Mesenchymal stem cell (in vitro differentiated cells and primary cell): ENCODE results near the gene PARD3B.

ENCODE experiments used
- DNase-seq: peaks from one replicate; pipeline ENCODE4 v3.0.0-alpha.2; 2013
- H2AFZ ChIP-seq: one replicate; pipeline ENCODE4 v1.6.1; 2013; ENCODE audit warnings: low read depth, mild to moderate bottlenecking, control low read depth, inconsistent platforms, low read length, moderate library complexity
- H2AK5ac ChIP-seq: 2 replicates; pipeline ENCODE4 v1.6.1; 2013; ENCODE audit warnings: low read length, moderate library complexity, mild to moderate bottlenecking, inconsistent platforms; ENCODE audit not compliant: severe bottlenecking
- H2BK120ac ChIP-seq: one replicate; pipeline ENCODE4 v1.6.1; 2013; ENCODE audit warnings: low read depth, mild to moderate bottlenecking, inconsistent platforms, low read length, moderate library complexity
- H2BK12ac ChIP-seq, 2 experiments: one replicate each; pipeline ENCODE4 v1.6.1; 2013; ENCODE audit warnings: inconsistent platforms in 2 of 2, low read length in 2 of 2, mild to moderate bottlenecking in 2 of 2, moderate library complexity in 2 of 2, control low read depth in 1 of 2
- H2BK15ac ChIP-seq: one replicate; pipeline ENCODE4 v1.6.1; 2013; ENCODE audit warnings: mild to moderate bottlenecking, low read depth, inconsistent platforms; ENCODE audit not compliant: poor library complexity, severe bottlenecking
- H2BK5ac ChIP-seq: 2 replicates; pipeline ENCODE4 v1.6.1; 2013; ENCODE audit warnings: low read depth, mild to moderate bottlenecking, low read length, control low read depth, inconsistent platforms; ENCODE audit not compliant: poor library complexity, severe bottlenecking
- H3K14ac ChIP-seq, 2 experiments: one replicate each; pipeline ENCODE4 v1.6.1; 2013; ENCODE audit warnings: inconsistent platforms in 2 of 2, low read length in 2 of 2, control low read depth in 1 of 2, mild to moderate bottlenecking in 1 of 2, moderate library complexity in 1 of 2
- H3K18ac ChIP-seq, 2 experiments: one replicate each; pipeline ENCODE4 v1.6.1; 2013; ENCODE audit warnings: inconsistent platforms in 2 of 2, low read length in 2 of 2, control low read depth in 1 of 2, low read depth in 1 of 2, mild to moderate bottlenecking in 1 of 2
- H3K23ac ChIP-seq, 2 experiments: one replicate each; pipeline ENCODE4 v1.6.1; 2013; ENCODE audit warnings: inconsistent platforms in 2 of 2, low read length in 2 of 2, mild to moderate bottlenecking in 2 of 2, moderate library complexity in 2 of 2, control low read depth in 1 of 2
- H3K27ac ChIP-seq: 2 replicates; pipeline ENCODE4 v1.5.1; 2013; ENCODE audit warnings: mild to moderate bottlenecking, moderate library complexity, low read length, control low read depth, inconsistent platforms; ENCODE audit not compliant: poor library complexity, severe bottlenecking
- H3K27me3 ChIP-seq, 2 experiments: 2 replicates each; pipeline versions ENCODE4 v1.6.1 to v1.7.0; 2013; ENCODE audit warnings: low read length in 2 of 2, mild to moderate bottlenecking in 2 of 2, moderate library complexity in 2 of 2, control low read depth in 1 of 2, inconsistent platforms in 1 of 2; ENCODE audit not compliant: control insufficient read depth in 1 of 2, insufficient read depth in 1 of 2
- H3K36me3 ChIP-seq, 2 experiments: 2 replicates each; pipeline versions ENCODE4 v1.6.1 to v1.7.0; 2013; ENCODE audit warnings: low read length in 2 of 2, control low read depth in 1 of 2, inconsistent platforms in 1 of 2, low read depth in 1 of 2, mild to moderate bottlenecking in 1 of 2; ENCODE audit not compliant: insufficient read depth in 2 of 2, control insufficient read depth in 1 of 2
- H3K4ac ChIP-seq, 2 experiments: one replicate each; pipeline ENCODE4 v1.6.1; 2013; ENCODE audit warnings: inconsistent platforms in 2 of 2, low read length in 2 of 2, mild to moderate bottlenecking in 2 of 2, moderate library complexity in 2 of 2, control low read depth in 1 of 2, low read depth in 1 of 2
- H3K4me1 ChIP-seq: 2 replicates; pipeline ENCODE4 v1.6.1; 2013; ENCODE audit warnings: low read depth, low read length, control low read depth; ENCODE audit not compliant: control insufficient read depth, insufficient read depth
- H3K4me2 ChIP-seq: 2 replicates; pipeline ENCODE4 v1.6.1; 2013; ENCODE audit warnings: low read length, mild to moderate bottlenecking, inconsistent platforms; ENCODE audit not compliant: poor library complexity, severe bottlenecking
- H3K4me3 ChIP-seq, 2 experiments: 2 replicates each; pipeline versions ENCODE4 v1.5.1 to v1.7.0; 2013; ENCODE audit warnings: low read length in 2 of 2, mild to moderate bottlenecking in 2 of 2, control low read depth in 1 of 2, low read depth in 1 of 2; ENCODE audit not compliant: insufficient read depth in 1 of 2
- H3K79me1 ChIP-seq: replicated peaks from 2 replicates; pipeline ENCODE4 v1.6.1; 2013; ENCODE audit warnings: mild to moderate bottlenecking, control low read depth, low read length, inconsistent platforms; ENCODE audit not compliant: poor library complexity, severe bottlenecking
- H3K9ac ChIP-seq: 2 replicates; pipeline ENCODE4 v1.7.0; 2013; ENCODE audit warnings: mild to moderate bottlenecking, low read length, moderate library complexity
- H3K9me3 ChIP-seq: 2 replicates; pipeline ENCODE4 v1.7.0; 2013; ENCODE audit warnings: mild to moderate bottlenecking, low read length; ENCODE audit not compliant: control insufficient read depth
- H4K8ac ChIP-seq: one replicate; pipeline ENCODE4 v1.6.1; 2013; ENCODE audit warnings: inconsistent platforms, mild to moderate bottlenecking, low read length, moderate library complexity
- H4K91ac ChIP-seq: one replicate; pipeline ENCODE4 v1.6.1; 2013; ENCODE audit warnings: mild to moderate bottlenecking, low read length, inconsistent platforms
- WGBS: methylation state at CpG from one replicate; pipeline ENCODE4 v1.1.7; 2013; ENCODE audit warnings: mixed read lengths; 5-methylcytosine and 5-hydroxymethylcytosine counted together

PARD3B gene

GRCh38 chr2:205531489-205532148, 986.3 kb downstream of the PARD3B start:
- Histone ChIP-seq H4K91ac (no peak overlapping the region), H3K36me3 (no peaks in the 10 kb centered on the region), H2BK12ac (no peak overlapping the region), H3K4me1 (no peaks in the 10 kb centered on the region), H3K4ac (no peak overlapping the region), H4K8ac (no peak overlapping the region), H2AK5ac (no peak overlapping the region), H2BK5ac (no peak overlapping the region), H3K18ac (no peak overlapping the region), H3K4me3 (no peak overlapping the region), H3K9ac (no peak overlapping the region), H3K79me1 (no peaks in the 10 kb centered on the region), H3K14ac (no peak overlapping the region), H3K4me2 (no peak overlapping the region), H3K9me3 (no peaks in the 10 kb centered on the region), H3K27me3 (no peaks in the 10 kb centered on the region), H2BK15ac (no peak overlapping the region), H3K27ac (no peak overlapping the region), H2BK120ac (no peak overlapping the region), H2AFZ (no peak overlapping the region), H3K23ac (no peak overlapping the region)
- DNase-seq, result no peak
- 90% methylated on average over 6 of the region's 9 CpGs for WGBS

- Histone ChIP-seq H3K18ac (no peak overlapping the region), H3K79me1 (no peaks in the 10 kb centered on the region), H3K9ac (no peak overlapping the region), H3K4ac (no peak overlapping the region), H3K4me3 (no peak overlapping the region), H3K9me3 (no peaks in the 10 kb centered on the region), H2BK15ac (no peak overlapping the region), H3K23ac (no peak overlapping the region), H3K4me2 (no peak overlapping the region), H2BK12ac (no peak overlapping the region), H4K91ac (no peak overlapping the region), H4K8ac (no peak overlapping the region), H3K27ac (no peak overlapping the region), H2BK120ac (no peak overlapping the region), H3K27me3 (no peaks in the 10 kb centered on the region), H3K4me1 (no peaks in the 10 kb centered on the region), H3K36me3 (no peaks in the 10 kb centered on the region), H2AK5ac (no peak overlapping the region), H2BK5ac (no peak overlapping the region), H2AFZ (no peak overlapping the region), H3K14ac (no peak overlapping the region)
- no peak for DNase-seq
- 83% methylated on average over 1 of the region's 3 CpGs for WGBS
Measured at GRCh38 chr2:205535001-205535400, 989.7 kb downstream of the PARD3B start.

DNA sequence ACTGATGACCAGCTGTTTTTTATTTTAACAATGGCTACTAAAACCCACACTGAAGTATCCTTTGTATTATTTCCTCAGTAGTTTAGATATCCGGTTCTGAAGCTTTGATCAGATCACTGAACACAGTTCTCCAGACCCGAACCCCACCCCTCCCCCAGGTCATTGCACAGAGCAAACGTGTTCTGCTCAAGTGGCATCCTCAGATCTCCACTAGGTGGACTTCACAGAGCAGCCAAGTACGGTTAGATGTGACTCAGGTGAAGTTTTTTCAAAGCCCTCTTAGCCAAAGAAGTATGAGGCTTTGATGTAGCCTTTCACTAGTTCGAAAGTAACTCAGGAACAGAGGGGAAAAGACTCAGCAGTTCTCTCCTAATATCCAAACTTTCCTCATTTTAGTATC, 994.3 kb downstream of the PARD3B start:
- Histone ChIP-seq H2BK12ac (no peak overlapping the region), H2BK15ac (no peak overlapping the region), H2AK5ac (no peak overlapping the region), H3K79me1 (no peaks in the 10 kb centered on the region), H4K8ac (no peak overlapping the region), H3K36me3 (no peaks in the 10 kb centered on the region), H3K4me2 (no peak overlapping the region), H4K91ac (no peak overlapping the region), H3K23ac (no peak overlapping the region), H3K18ac (no peak overlapping the region), H3K4me1 (no peaks in the 10 kb centered on the region), H3K9ac (no peak overlapping the region), H3K4me3 (no peak overlapping the region), H3K9me3 (no peaks in the 10 kb centered on the region), H3K14ac (no peak overlapping the region), H3K27ac (no peak overlapping the region), H3K27me3 (no peaks in the 10 kb centered on the region), H2BK5ac (no peak overlapping the region), H2BK120ac (no peak overlapping the region), H2AFZ (no peak overlapping the region), H3K4ac (no peak overlapping the region)
- 99% methylated on average over 4 of the region's 5 CpGs for WGBS
- DNase-seq, result no peak

DNA sequence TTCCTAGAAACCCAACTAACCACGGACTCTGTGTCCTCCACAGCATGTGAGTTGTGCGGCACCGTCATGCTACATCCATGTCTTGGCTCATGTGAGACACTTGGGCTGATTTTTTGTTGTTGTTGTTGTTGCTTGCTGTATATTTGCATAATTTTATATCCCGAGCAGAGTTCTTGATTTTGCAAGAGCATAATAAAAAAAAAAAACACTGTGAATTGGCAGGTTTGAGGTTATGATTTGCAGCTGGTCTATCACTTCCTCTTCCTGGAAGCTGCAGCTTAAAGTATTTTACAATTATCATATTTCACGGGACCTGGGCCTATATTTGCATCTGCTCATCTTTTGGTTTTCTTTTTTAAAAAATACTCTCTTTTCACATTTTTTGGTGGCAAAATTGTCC, 994.8 kb downstream of the PARD3B start:
- no peak overlapping the region for H2BK5ac ChIP-seq
- 94% methylated on average over 5 of the region's 5 CpGs for WGBS
- no peaks in the 10 kb centered on the region for H3K27me3 ChIP-seq
- H2AK5ac ChIP-seq, result no peak overlapping the region
- H3K9ac ChIP-seq, result no peak overlapping the region
- H3K36me3 ChIP-seq, result no peaks in the 10 kb centered on the region
- no peak overlapping the region for H4K91ac ChIP-seq
- H3K23ac ChIP-seq, result no peak overlapping the region
- no peak for DNase-seq
- no peak overlapping the region for H3K4ac ChIP-seq
- no peak overlapping the region for H3K27ac ChIP-seq
- H3K9me3 ChIP-seq, result no peaks in the 10 kb centered on the region
- no peak overlapping the region for H3K4me2 ChIP-seq
- H3K4me3 ChIP-seq, result no peak overlapping the region
- H3K4me1 ChIP-seq, result no peaks in the 10 kb centered on the region
- H3K18ac ChIP-seq, result no peak overlapping the region
- H4K8ac ChIP-seq, result no peak overlapping the region
- H2BK15ac ChIP-seq, result no peak overlapping the region
- no peak overlapping the region for H3K14ac ChIP-seq
- H2AFZ ChIP-seq, result no peak overlapping the region
- H3K79me1 ChIP-seq, result no peaks in the 10 kb centered on the region
- no peak overlapping the region for H2BK12ac ChIP-seq
- no peak overlapping the region for H2BK120ac ChIP-seq
